ELF-1 (cell line): ENCODE data around the gene TRIM44.

Source experiments
- DNase-seq: peaks from one replicate; pipeline ENCODE4 v3.0.0-alpha.2; 2016; ENCODE audit warnings: low read depth, low spot score

TRIM44 gene

DNA sequence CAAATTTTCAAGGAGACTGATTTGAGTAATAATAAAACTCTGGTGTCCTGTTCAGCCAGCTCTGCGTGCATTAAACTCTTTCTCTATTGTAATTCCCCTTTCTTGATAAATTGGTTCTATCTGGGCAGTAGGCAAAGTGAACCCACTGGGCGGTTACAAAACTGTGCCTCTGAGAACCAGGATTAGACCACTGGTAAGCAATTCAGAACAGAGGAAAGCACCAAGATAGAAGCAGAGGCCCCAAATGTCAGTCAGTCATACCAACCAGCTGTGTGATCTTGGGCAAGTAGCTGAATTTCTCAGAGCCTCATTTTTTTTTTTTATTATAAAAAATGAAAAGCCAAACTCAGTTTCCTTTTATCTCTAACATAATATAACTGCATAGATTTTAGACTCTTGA is 54.9 kb downstream of the TRIM44 start:
- DNase-seq = no peak

DNA sequence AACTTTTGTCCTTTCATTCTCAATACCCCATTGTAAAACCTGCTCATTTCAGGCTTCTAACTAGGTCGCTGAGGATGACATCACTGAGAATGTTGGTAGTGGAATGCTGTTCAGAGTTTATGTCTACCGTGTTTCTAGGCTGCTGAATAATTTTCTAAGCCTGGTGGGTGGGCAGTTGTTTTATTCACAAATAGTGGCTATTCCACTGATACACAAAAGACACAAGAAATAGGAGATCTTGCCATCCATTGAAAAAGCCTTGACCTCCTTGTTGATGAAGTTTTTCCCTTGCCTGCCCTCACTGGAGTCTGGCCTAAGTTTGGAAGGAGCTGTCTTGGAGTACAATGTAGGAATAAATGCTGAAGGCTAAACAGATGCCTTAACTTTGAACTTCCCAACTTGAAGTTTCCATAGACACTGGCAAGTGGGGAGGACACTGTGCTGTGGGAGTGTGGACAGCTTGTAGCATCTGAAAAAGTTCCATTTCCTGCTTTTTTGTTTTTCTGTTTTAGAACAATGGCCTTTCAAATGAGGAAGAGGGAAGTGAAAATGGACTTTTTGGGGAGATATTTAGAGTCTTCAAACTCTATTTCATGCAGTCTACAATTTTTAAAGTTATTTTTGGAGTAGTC is 59.2 kb downstream of the TRIM44 start:
- DNase-seq = no peak

DNA sequence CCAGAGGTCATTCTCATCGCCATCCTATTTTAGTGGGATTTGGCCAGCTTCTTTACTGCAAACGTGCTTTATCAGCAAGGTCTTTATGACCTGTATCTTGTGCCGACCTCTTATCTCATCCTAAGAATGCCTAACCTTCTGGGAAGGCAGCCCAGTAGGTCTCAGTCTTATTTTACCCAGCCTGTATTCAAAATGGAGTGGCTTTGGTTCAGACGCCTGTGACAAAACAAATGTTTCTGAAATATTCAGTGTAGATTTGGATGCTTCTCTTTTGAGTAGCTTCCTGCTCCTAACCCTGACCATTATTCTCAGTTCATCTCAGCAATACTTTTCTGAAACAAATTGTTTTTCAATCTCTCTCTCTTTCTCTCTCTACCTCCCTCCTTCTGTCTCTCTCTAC is 60.1 kb downstream of the TRIM44 start:
- no peak for DNase-seq

DNA sequence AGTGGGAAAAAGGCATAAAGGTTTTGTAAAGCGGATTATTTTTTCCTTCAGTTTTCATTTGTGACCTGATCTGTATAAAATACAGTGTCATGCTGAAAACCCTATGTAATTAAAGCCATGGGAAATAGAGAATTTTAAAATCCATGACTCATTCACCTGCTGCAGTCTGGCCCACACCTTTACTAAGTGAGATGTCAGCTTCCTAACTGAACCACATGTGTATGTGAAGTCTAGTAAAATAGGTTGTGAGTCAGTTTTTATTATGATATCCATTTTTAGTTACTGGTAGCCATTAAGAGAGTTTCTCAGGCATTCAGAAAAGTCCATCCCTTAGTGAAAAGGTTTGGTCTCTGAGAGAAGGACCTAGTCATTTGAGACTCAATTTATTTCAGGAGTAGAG is 60.9 kb downstream of the TRIM44 start:
- DNase-seq = no peak

DNA sequence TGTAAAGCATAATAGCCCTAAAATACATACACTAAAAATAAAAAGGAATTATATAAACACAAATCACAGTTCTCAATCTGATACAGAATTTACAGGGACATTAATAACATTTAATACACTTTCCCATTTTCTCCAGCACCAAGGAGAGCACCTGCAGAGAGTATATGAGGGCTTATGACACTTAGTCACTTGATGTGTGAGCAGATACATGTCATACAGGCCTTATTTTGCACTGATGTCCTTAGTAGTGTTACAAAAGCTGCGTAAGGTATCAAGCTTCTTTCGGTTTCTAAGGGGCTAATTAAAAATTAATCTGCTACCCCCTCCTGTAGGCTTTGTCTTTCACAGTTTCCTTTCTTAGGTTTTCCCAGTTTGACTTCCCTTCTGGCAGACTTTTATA is 61.3 kb downstream of the TRIM44 start:
- DNase-seq = no peak

DNA sequence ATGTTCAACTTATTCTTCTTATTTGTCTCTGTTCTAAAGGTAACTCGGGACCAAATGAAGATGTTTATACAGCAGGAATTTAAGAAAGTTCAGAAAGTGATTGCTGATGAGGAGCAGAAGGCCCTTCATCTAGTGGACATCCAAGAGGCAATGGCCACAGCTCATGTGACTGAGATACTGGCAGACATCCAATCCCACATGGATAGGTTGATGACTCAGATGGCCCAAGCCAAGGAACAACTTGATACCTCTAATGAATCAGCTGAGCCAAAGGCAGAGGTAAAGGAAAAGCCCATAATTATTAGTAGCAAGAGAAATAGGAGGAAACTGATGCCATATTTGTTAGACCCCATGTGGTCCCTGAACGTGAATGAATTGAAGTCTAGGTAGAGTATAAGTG is 63.3 kb downstream of the TRIM44 start:
- DNase-seq = no peak

DNA sequence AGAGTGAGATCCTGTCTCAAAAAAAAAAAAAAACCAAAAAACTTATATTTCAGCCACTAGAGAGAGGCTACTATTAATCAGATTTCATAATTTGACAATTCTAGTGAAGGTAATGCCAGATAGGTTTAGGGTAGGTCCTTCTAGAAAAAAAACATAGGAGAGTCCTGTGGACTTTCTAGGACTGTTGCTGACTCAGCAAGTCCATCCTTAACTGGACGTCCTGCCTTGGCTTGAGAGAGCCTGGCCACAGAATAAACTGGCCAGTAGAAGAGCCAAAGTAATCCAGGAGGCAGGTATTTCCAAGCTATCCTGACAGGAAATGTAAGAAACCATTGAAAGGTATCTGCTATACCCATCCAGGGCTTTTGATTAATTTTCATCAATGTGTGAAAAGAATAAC is 64.6 kb downstream of the TRIM44 start:
- DNase-seq = no peak

DNA sequence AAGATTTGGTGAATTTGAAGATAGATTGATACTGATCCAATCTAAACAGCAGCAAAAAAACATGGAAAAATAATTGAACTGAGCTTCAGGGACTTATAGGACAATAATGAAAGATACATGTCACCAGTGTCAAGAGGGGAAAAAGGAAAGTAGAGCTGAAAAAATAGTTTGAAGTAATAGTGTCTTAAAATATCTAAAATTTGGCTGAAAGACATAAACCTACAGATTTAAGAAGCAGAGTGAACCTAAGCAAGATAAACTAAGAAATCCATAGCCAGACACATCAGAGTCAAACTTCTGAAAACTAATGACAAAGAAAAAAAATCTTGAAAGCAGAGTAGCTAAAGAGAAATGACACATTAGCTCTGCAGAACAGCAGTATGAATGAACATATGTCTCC is 67.7 kb downstream of the TRIM44 start:
- DNase-seq = no peak

DNA sequence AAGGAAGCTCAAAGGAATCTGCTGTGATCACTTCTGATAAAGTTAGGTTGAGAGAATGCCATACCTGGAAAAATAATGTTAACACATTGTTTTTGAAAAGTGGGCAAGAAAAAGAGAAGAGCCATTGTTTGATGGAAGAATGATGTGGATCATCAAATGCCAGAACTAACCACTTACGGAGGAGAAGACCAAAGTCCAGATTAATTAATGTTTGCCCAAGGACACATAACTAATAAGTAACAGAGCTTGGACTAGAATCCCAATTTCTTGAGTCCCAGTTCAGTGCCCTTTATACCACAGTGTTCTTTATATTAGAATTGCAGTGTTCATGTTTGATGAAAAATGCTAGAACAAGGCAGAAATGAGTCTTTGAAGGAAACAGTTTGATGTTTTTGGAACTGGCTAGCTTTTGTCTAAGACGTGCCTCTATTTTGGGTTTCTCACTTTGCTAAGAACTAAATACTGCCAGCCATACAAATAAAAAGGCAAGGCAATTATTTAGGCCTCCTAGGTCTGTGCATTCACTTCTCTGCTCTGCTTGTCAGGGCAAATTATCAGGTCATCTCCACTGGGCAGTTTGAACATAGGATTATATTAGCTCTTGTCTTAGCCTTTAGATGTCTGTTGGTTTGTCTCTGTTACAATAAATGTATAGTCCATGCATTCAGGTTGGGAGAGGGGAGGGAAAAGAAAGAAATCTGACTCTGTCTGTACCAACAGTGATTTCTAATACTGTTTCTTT is 72.3 kb downstream of the TRIM44 start:
- no peak for DNase-seq

DNA sequence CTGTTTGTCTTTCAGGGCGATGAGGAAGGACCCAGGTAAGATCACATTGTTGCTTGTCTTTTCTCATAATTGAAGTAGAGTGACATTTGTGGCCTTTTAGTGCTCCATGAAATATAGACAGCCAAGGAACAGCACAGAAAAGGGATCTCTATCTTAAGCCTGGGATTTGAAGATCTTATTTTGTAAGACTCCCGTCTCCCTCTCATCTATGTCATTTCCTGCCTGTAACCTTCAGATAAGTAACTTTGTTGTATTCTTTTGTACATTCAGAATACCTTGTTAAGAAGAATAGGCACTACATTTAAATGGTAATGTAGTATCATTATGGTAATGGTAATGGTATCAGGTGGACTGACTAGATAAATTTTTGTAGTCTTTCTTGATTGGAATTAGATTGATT is 72.8 kb downstream of the TRIM44 start:
- no peak for DNase-seq

DNA sequence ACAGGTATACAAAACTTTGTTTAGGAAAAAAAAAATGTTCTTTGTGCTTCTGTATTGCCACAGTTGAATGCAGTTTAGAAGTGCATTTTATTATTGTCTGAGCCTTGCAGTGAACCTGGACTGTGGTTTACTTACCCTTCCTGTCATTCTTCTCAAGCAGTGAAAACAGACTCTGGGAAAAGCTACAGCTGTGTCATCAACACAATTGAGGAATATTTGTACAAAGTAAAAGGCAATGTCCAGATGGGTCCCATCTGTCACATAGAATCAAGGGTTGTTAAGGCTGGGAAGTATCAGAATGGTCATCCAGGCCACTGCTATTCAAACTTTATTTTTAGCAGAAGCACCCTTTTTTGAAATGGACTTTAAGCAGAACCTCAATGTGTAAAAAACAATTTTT is 73.3 kb downstream of the TRIM44 start:
- no peak for DNase-seq

DNA sequence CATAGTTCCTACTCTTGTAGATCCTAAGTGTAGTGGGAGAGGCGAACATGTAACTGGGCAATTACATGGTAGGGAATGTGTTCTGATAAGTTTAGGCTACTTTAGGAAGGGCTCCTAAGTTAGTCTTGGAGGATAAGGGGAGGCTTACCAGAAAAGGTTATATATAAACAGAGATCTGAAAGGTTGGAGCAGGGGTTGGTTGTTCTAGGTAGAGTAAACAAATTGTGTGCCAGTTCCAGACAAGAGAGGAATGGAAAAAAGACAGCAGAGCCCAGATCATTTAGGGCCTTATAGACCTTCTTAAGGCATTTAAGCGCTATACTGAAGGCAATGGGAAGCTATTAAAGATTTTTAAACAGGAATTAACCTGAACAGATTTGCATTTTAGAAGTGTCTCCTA is 74.4 kb downstream of the TRIM44 start:
- no peak for DNase-seq

DNA sequence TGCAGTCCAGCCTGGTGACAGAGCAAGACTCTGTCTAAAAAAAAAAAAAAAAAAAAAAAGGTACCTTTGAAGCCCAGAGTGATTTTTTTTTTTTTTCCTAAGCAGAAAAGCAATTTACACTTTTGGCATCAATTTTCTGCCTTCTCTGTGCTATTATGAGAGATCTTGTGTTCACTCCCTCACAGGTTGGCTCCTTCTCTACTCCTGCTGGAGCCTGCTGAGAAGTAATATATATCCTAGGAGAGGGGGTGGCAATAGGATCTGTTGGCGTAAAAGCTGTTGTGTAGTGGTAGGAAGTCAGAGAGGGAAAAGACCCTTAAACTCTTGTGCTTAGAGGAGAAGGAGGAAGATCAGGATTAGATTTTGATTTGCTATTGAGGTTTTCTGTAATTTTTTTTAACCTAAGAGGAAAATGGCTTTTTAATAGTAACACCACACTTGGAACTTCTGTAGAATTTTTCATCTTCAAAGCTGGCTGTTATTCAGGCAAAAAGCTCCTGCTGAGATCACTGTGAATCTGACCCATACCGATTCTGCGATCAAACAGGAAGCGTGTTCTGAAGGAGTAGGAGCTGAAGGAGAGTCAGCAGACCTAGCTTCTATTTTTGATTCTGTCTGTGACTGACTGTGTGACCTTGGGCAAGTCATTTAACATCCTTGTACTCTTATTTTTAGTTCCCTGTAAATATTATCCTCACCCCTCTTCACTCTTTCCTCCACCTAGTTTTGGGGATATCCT is 77.7 kb downstream of the TRIM44 start:
- DNase-seq = no peak

DNA sequence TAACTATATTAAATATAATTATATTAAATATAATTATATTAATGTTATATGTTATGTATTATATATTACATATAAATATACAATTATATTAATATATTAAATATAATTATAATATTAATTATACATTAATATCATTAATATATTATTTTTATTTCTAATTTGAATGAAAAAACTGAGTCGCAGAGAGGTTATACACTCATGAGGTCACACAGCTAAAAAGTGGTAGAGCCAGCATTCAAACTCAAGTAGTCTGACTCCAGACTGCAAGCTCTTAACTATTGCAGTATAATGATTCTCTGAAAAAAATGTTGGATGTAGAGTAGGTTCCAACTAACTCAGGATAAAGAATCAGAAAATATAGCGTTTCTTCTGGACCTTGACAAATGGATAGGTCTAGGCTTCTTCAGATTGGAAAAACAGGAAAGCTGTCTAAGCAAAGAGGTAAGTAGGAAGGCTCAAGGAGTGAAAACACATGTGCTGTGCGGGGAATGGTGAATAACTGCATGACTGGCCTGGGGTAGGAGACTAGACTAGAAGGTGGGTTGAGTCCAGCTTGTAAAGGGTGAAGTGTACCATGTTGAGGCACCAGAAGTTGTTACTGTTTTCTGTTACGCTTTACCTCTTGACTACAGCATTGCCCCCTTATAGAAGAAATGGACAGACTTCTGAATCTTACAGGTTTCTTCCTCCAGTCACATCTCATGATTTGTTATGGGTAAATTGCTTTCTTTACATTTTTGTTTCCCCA is 80.3 kb downstream of the TRIM44 start:
- no peak for DNase-seq

DNA sequence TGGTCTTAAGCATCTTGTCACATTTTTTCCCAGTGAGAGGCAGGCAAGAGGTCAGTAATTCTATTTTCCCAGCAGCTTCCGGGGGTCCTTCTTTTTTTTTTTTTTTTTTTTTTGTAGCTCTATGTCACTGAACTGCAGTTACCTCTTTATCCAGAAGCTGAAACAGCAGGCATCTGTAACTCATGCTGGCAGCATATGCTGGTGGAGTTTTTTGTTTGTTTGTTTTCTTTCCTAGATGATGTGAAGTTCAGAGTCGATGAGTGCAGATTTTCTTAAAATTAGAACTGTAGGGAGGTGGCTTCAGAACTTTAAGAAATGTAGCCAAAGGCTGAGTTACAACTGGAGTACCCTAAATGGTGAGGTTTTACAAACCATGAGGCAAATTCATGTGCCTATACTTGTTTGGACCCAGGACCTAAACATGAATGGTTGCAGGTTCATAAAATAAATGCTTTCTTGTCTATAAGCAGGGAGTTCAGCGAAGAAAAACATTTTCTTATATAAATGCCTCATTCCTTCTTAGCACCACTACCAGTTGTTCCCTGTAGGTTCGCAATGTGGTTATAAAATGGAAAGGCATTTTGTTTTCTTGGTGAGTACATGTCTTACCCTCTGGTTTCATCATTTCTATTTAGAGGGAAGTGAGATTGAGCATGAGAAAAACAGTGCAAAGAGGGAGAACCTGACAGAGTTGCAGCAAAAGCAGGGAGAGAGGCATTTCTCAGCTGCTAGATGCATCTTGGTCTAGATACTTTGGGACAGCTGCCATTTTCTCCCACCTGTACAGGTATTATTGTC is 84.0 kb downstream of the TRIM44 start:
- DNase-seq = no peak

DNA sequence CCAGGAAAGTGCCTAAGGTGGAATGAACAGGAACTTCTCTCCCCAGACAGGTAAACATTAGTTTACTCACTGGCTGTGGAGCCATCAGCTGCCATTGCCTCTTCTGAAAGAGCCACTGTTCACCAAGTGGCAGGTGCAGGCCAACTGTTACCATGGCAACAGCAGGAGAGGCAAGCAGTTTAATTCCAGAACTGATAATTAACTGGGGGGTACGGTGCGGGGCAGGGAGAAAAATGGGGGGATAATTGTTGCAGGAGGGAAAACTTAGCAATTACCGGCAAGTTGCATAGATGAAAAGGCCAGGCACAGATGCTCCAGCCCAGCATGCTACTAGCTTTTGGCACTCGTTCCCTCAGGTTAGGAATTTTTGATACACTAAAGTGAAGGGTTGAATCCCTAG is 85.1 kb downstream of the TRIM44 start:
- no peak for DNase-seq

DNA sequence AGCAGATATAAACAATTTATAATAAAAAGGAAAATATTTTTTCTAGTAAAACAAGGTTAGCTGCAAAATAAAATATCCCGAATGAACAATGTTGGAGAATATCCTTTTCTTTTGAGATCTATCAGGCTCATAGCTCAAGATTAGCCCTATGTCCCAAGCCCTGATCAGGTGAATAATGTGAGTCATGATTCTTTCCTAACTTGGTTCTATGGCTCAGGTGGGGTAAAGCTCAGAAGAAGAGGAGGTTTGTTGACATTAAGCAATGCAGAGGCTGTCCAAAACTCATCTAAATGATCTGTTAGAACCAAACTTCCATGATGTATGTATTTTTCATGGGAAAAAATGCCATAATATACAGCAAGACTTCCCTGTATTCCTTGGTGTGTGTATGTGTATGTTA is 86.1 kb downstream of the TRIM44 start:
- no peak for DNase-seq

DNA sequence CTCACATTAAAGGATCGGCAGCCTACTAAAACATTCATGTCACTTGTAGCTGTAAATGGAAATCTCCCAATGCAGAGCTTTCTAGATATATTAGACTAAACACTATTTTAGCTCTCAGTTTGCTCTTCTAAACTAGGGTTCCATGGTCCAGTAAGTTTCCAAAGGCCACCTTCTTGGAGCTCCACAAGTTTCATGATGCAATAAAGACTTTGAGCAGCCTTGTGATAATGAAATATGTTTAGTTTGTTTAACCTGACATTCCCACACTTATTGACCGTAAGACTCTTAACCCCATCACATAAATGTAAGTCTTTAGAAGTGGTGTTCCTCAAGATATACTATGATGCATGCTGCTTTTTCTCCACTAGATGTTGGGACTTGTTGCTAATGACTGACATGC is 87.7 kb downstream of the TRIM44 start:
- DNase-seq = no peak

DNA sequence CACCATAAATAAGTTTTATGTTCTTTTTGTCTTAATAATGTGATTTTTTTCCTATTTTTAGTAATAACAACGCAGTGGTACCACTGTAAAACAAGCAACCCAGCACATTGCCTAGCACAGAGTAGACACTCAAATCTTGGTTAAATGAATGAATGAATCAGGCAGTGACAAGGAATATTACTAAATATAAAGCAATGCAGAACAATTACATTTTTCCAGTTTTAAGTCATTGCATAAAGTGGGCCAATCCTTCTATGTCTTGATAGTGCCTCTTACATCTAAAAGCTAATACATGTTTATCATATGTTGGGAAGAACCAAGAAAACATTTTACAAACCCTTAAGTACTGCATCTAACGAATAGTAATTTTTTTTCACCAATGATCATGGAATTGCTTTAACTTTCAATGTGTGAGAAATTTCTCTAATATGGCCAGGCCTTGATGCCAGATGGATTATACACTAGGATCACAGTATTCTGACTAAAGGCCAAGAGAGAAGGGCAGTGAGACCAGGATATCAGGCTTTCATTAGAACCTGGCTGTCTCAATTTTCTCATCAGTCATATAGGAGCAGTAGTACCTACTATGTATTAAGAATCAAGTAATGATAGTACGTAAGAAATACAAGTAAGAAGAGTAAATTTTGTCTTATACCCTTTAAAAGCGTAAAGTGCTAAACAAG is 88.5 kb downstream of the TRIM44 start:
- DNase-seq = no peak

DNA sequence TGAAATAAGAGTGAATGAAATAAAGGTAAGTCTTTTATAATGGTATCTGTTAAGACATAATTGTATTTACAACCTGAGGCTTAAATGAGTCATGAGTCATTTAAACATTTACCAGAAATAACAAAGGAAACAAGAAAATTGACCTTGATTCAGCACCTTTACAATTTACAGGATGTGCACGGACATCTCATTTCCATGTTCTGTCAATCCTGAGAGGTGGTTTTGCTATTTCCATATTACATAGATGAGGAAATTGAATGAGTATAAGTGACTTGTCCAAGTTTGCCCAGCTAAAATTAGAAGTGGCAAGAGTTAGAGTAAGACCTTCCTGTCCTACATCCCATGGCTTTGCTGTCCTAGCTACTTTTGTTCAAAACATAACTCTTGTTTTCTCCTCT is 89.1 kb downstream of the TRIM44 start:
- no peak for DNase-seq

DNA sequence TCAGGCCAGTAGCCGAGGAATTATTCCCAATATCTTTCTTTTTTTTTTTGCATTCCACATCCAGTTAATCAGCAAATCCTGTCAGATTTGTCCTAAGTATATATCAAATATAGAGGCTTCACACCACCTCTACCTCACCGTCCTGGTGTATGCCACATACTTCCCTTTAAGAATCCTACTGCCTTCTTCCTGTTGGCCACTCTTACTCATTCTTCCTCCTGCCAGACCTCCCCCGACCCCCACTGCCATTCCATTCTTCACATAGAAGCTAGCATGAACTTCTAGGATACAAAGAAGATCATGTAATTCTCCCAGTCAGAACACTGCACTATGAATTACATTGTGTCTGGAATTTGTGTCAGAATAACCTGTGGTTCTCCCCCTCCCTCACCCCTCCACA is 89.5 kb downstream of the TRIM44 start:
- DNase-seq = no peak
